ENCODE results near the gene LRPAP1.

The LRPAP1 gene

DNA sequence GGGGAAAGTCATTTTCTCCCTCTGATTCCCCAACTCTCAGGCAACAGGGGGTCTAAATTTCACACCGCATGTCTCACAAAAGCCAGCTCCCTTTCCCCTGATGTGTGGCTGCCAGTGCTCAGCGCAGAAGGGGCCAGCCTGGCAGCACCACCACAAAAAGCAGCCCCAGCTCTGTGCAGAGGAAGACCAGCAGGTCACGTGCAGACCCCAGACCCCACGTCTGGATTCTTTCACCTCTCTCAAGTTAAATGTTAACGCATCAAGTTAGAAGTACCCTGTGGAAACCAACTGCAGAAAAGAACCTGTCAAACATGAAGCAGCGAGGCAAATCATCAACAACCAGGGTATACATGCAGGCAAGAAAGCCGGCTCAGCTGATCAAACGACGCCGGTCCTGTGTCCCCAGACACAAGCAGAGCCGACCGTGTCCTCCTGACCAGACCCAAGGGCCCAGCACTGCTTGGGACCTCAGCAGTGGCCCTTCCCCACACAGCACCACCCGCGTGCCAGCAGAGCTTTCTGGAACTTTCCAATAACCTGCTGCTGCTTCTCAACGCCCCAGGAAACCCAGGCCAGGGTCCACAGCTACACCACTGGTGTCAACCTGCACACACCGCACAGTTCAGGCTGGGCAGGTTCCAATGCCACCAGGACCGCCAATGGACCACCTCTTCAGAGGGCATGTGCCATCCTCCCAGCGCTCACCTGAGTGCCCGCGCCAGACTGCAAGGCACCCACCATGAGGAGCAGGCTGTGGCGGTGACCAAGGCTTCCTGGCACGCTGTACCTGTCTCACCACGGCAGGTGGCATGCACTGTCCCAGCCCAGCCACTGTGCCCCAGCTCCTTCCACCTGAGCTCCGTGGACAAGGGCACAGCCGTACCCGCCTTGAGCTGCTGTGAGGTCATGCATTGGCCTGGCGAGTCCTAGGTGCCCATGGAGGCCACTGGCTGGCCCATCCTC lies 4.0 kb downstream of the LRPAP1 start (continued):
- TF ChIP-seq, protein P1, sequence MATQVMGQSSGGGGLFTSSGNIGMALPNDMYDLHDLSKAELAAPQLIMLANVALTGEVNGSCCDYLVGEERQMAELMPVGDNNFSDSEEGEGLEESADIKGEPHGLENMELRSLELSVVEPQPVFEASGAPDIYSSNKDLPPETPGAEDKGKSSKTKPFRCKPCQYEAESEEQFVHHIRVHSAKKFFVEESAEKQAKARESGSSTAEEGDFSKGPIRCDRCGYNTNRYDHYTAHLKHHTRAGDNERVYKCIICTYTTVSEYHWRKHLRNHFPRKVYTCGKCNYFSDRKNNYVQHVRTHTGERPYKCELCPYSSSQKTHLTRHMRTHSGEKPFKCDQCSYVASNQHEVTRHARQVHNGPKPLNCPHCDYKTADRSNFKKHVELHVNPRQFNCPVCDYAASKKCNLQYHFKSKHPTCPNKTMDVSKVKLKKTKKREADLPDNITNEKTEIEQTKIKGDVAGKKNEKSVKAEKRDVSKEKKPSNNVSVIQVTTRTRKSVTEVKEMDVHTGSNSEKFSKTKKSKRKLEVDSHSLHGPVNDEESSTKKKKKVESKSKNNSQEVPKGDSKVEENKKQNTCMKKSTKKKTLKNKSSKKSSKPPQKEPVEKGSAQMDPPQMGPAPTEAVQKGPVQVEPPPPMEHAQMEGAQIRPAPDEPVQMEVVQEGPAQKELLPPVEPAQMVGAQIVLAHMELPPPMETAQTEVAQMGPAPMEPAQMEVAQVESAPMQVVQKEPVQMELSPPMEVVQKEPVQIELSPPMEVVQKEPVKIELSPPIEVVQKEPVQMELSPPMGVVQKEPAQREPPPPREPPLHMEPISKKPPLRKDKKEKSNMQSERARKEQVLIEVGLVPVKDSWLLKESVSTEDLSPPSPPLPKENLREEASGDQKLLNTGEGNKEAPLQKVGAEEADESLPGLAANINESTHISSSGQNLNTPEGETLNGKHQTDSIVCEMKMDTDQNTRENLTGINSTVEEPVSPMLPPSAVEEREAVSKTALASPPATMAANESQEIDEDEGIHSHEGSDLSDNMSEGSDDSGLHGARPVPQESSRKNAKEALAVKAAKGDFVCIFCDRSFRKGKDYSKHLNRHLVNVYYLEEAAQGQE (tag by site-specific recombination; IDR thresholded peaks at IDR 0.05): no peak
- TF ChIP-seq ZNF292 (tag by site-specific recombination; IDR thresholded peaks at IDR 0.05; ENCODE audit: borderline replicate concordance, low read depth) (no peak), ZNF596 (tag by site-specific recombination; IDR thresholded peaks at IDR 0.05) (no peak)
- TF ChIP-seq, protein P2, sequence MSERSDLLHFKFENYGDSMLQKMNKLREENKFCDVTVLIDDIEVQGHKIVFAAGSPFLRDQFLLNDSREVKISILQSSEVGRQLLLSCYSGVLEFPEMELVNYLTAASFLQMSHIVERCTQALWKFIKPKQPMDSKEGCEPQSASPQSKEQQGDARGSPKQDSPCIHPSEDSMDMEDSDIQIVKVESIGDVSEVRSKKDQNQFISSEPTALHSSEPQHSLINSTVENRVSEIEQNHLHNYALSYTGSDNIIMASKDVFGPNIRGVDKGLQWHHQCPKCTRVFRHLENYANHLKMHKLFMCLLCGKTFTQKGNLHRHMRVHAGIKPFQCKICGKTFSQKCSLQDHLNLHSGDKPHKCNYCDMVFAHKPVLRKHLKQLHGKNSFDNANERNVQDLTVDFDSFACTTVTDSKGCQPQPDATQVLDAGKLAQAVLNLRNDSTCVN (tag by site-specific recombination; optimal IDR thresholded peaks at IDR 0.05): no peak

DNA sequence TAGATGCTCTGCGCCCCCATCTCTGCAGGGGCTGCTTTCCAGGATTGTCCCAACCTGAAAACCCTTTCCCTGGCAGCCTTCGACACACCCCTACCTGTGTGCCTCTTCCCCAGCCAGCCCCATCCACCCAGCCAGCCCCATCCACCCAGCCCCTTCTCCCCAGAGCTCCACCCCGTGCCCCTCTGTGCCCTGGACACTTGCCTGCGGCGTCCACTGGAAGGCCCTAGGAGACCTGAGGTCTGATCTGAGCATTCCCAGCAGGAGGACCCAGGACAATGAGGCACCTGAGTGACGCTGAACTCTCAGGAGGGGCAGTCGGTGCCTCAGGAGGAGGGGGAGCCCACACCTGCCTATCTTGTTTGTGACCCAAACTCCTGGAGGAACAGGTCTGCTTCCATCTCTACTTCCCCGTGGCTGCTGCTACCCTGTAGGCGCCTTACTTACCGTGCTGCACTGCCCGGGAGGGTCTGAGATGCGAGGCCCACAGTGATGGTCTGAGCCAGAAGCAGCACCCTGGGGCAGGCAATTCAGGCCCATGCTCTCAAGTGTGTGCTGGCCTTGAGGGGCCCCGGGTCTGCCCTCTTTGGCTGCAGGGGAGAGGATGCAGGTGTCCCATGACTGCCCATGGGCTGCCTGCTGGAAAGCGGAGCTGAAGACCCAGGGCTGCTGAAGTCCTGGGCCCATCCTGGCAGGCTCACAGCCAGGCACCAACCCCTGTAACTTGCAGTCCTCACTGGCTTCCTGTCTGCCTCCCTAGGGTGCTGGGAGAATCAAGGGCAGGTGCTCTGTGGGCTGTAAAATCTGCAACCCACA lies 4.9 kb downstream of the LRPAP1 start:
- Histone ChIP-seq H3K4me3 (ENCODE audit: low read depth, low read length) (no peak overlapping the region), H3K27ac (ENCODE audit: extremely low read depth, low read depth, low read length) (no peak overlapping the region), H3K36me3 (ENCODE audit: control insufficient read depth in 2 of 2, insufficient read depth in 1 of 2, low read length in 2 of 2) (peaks cover 0 to 77% of the 10 kb centered on the region in 2 experiments; a peak in 2 of 3 replicates), H3K9me3 (ENCODE audit: control insufficient read depth, insufficient read depth, low read depth, low read length) (no peaks in the 10 kb centered on the region), H3K4me1 (ENCODE audit: control insufficient read depth, insufficient read depth, low read length) (peaks cover 3% of the 10 kb centered on the region; the same call in 1 of the 2 replicates)
- TF ChIP-seq ZNF335 (tag by site-specific recombination; conservative IDR thresholded peaks at IDR 0.05) (0 out of 2 replicates have a peak, but pooled peaks have one; percentile 21), ZIC2 (tag by site-specific recombination; IDR thresholded peaks at IDR 0.05) (peak; percentile 98), OVOL3 (tag by site-specific recombination; IDR thresholded peaks at IDR 0.05) (no peak), ZNF24 (tag by site-specific recombination; IDR thresholded peaks at IDR 0.05) (no peak)
- TF ChIP-seq, protein P3, sequence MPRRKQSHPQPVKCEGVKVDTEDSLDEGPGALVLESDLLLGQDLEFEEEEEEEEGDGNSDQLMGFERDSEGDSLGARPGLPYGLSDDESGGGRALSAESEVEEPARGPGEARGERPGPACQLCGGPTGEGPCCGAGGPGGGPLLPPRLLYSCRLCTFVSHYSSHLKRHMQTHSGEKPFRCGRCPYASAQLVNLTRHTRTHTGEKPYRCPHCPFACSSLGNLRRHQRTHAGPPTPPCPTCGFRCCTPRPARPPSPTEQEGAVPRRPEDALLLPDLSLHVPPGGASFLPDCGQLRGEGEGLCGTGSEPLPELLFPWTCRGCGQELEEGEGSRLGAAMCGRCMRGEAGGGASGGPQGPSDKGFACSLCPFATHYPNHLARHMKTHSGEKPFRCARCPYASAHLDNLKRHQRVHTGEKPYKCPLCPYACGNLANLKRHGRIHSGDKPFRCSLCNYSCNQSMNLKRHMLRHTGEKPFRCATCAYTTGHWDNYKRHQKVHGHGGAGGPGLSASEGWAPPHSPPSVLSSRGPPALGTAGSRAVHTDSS (tag by site-specific recombination; IDR thresholded peaks at IDR 0.05): no peak
- ChIA-PET CTCF (no interaction called here), POLR2A (interaction anchor here (1.7 kb wide), 1 partner anchor 22 kb away, joined by 4 read pairs; no protein-coding TSS in a partner anchor)

DNA sequence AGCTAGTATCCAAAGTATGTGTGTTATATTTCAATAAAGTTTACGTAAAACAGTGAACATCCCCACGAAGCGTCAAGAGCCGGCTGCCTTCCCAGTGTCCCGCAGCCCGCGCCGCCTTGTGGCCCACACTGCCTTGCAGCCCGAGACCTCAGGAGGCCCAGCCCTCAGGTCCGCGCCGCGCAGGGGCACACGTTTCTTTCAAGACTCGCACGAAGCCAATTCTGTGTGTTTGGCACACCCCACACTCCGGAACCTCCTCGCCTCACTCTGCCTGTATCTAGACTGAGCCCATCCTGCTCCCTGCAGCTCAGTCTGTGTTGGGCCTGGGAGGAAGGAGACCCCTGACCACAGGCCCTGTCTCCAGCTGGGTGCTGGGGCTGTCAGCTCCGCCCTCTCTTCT lies 5.8 kb downstream of the LRPAP1 start:
- H3K4me1 ChIP-seq (ENCODE audit: control insufficient read depth, insufficient read depth, low read length): peaks cover 3% of the 10 kb centered on the region; the same call in 1 of the 2 replicates
- H3K27ac ChIP-seq (ENCODE audit: extremely low read depth, low read depth, low read length): no peak overlapping the region
- no peaks in the 10 kb centered on the region for H3K9me3 ChIP-seq (ENCODE audit: control insufficient read depth, insufficient read depth, low read depth, low read length)
- POLR2A ChIA-PET: interaction anchor here (1.7 kb wide), 1 partner anchor 21 kb away, joined by 4 read pairs; no protein-coding TSS in a partner anchor
- H3K4me3 ChIP-seq (ENCODE audit: low read depth, low read length): no peak overlapping the region
- CTCF ChIA-PET: interaction anchor here (0.6 kb wide), 1 partner anchor 354 kb away, joined by 3 read pairs; no protein-coding TSS in a partner anchor
- peaks cover 0 to 82% of the 10 kb centered on the region in 2 experiments; a peak in 2 of 3 replicates for H3K36me3 ChIP-seq (ENCODE audit: control insufficient read depth in 2 of 2, insufficient read depth in 1 of 2, low read length in 2 of 2)
- TF ChIP-seq, protein P4, sequence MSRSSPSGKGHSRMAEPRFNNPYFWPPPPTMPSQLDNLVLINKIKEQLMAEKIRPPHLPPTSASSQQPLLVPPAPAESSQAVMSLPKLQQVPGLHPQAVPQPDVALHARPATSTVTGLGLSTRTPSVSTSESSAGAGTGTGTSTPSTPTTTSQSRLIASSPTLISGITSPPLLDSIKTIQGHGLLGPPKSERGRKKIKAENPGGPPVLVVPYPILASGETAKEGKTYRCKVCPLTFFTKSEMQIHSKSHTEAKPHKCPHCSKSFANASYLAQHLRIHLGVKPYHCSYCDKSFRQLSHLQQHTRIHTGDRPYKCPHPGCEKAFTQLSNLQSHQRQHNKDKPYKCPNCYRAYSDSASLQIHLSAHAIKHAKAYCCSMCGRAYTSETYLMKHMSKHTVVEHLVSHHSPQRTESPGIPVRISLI (tag by site-specific recombination; IDR thresholded peaks at IDR 0.05): no peak
- TF ChIP-seq ZNF174 (tag by site-specific recombination; IDR thresholded peaks at IDR 0.05) (no peak), ZNF530 (tag by site-specific recombination; IDR thresholded peaks at IDR 0.05; ENCODE audit: low read depth) (no peak), KLF9 (tag by site-specific recombination; IDR thresholded peaks at IDR 0.05; ENCODE audit: low read depth) (no peak), ZNF138 (tag by site-specific recombination; IDR thresholded peaks at IDR 0.05; ENCODE audit: borderline replicate concordance) (no peak), ZNF140 (tag by site-specific recombination; IDR thresholded peaks at IDR 0.05) (no peak), ZNF211 (tag by site-specific recombination; IDR thresholded peaks at IDR 0.05; ENCODE audit: low read depth) (no peak), ZNF302 (tag by site-specific recombination; IDR thresholded peaks at IDR 0.05; ENCODE audit: low read depth) (no peak), MEIS1 (CRISPR knock-in tag; IDR thresholded peaks at IDR 0.05; ENCODE audit: borderline replicate concordance) (no peak), ZNF529 (tag by site-specific recombination; IDR thresholded peaks at IDR 0.05; ENCODE audit: insufficient replicate concordance) (no peak), IKZF3 (tag by site-specific recombination; IDR thresholded peaks at IDR 0.05) (no peak)
- TF ChIP-seq, protein P5, sequence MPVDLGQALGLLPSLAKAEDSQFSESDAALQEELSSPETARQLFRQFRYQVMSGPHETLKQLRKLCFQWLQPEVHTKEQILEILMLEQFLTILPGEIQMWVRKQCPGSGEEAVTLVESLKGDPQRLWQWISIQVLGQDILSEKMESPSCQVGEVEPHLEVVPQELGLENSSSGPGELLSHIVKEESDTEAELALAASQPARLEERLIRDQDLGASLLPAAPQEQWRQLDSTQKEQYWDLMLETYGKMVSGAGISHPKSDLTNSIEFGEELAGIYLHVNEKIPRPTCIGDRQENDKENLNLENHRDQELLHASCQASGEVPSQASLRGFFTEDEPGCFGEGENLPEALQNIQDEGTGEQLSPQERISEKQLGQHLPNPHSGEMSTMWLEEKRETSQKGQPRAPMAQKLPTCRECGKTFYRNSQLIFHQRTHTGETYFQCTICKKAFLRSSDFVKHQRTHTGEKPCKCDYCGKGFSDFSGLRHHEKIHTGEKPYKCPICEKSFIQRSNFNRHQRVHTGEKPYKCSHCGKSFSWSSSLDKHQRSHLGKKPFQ (tag by site-specific recombination; IDR thresholded peaks at IDR 0.05): no peak

Measured in HEK293 (cell line).